ENCODE data around the gene VSIG8. TPM values are rescaled to one million over a fixed set of nuclear protein-coding genes. Genes with fewer than 3 reads are reported as not detected.

The VSIG8 gene
- total RNA-seq, 2 experiments from 2014 or later: not detected

DNA sequence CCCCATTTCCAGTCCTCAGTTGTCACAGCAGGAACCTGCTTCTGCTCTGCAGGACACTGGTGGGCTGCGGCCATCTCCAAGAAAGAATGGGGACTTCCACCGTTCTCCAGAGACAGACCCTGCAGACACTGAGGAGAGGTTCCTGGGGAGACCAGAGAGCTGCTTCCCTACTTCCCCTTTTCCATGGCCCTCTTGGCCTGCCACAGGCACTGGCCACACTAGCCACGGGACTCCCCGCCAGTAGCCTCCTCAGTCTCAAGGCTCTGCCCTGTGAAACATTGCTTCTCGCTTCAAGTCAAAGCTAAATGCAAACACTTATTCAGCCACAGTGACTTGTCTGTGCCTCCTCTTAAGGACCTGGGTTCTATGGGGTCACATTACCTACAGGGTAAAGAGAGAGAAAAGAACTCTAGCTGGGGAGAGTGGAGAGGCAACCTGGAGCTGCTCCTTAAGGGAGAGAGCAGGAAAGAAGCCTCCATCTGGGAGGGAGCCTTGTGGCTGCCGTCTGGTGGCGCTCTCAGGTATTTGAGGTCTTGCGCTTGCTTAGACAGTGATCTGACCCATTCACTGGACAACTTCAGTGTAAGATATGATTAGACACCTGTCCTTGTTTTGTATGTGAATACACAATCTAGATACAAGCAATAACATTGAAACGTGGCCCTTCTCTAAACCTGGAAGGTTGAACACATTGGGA lies 41.1 kb downstream of the VSIG8 start:
- H3K27me3 Mint-ChIP-seq: peaks cover 43% of the 10 kb centered on the region
- DNase-seq: peak; percentile 31
- ChIA-PET CTCF (interaction anchor here (0.5 kb wide), 1 partner anchor 158 kb away, joined by 3 read pairs; no protein-coding TSS in a partner anchor), POLR2A (no interaction called here)
- no peaks in the 10 kb centered on the region for H3K36me3 Mint-ChIP-seq (ENCODE audit: low read depth)
- peaks cover 22% of the 10 kb centered on the region for H3K4me1 Mint-ChIP-seq
- H3K27ac Mint-ChIP-seq: no peak overlapping the region
- no peak overlapping the region for H3K4me3 Mint-ChIP-seq
- no peaks in the 10 kb centered on the region for H3K9me3 Mint-ChIP-seq

DNA sequence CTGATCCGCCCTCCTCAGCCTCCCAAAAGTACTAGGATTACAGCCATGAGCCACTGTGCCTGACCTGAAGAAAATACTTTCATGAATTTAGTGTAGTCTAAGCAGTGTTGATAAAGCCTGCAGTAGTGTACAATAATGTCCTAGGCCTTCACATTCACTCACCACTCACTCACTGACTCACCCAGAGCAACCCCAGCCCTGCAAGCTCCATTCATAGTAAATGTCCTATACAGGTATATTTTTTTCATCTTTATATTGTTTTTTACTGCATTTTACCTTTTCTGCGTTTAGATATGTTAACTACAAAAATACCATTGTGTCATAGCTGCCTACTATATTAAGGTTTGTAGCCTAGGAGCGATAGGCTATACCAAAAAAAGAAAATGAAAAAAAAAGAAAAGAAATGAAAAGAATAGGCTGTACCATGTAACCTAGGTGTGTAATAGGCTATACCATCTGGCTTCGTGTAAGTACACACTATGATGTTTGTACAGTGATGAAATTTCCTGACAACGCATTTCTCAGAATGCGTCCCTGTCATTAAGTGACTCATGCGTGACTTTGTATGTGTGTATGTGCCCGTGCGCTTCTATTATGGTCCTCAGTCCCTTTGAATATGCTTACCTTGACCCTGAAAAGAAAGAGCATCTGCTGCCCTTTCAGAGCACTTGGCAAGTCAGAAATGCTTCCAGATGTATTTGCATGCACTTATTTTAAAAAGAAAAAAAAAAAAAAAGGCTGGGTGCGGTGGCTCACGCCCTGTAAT lies 45.0 kb downstream of the VSIG8 start:
- H3K9me3 Mint-ChIP-seq: no peaks in the 10 kb centered on the region
- H3K4me3 Mint-ChIP-seq: no peak overlapping the region
- H3K27ac Mint-ChIP-seq: no peak overlapping the region
- no peak for DNase-seq
- H3K27me3 Mint-ChIP-seq: peaks cover 25% of the 10 kb centered on the region
- ChIA-PET POLR2A (interaction anchor here (0.7 kb wide), 1 partner anchor 15 kb away, joined by 4 read pairs; no protein-coding TSS in a partner anchor), CTCF (interaction anchor here (1.2 kb wide), 1 partner anchor 9 kb away, joined by 4 read pairs; the partner anchor contains the start of gene SLAMF8)
- no peaks in the 10 kb centered on the region for H3K36me3 Mint-ChIP-seq (ENCODE audit: low read depth)
- no peaks in the 10 kb centered on the region for H3K4me1 Mint-ChIP-seq

DNA sequence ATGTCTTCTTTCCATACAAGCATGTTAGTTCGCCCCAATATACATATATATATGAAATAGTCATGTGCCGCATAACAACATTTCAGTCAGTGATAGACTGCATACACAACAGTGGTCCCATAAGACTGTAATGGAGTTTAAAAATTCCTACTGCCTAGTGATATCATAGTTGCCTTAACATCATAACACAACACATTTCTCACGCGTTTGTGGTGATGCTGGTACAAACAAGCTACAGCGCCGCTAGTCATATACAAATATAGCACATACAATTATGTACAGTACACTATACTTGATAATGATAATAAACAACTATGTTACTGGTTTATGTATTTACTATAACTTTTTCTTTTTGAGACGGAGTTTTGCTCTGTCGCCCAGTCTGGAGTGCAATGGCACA lies 46.5 kb downstream of the VSIG8 start:
- H3K27ac Mint-ChIP-seq: no peak overlapping the region
- H3K27me3 Mint-ChIP-seq: peaks cover 26% of the 10 kb centered on the region
- CTCF ChIA-PET: interaction anchor here (0.6 kb wide), 1 partner anchor 21 kb away, joined by 4 read pairs; no protein-coding TSS in a partner anchor

DNA sequence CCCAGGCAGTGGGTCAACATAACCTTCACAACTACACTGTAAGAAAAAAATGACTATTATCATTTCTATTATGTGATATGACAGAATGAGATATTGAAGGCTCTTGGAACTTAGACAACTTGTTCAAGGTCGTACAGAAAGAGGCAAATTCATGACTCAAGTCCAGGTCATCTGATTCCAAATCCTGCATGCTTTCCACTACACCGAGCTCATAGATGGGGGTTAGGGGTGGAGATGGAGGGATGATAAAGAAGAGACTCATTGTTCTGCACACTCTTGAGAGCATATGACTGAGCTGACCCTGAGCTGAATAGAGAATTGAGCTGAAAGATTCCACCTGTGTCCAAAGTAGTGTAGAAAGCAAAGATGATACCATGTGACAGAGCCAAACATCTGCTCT lies 57.5 kb downstream of the VSIG8 start:
- no peaks in the 10 kb centered on the region for H3K36me3 Mint-ChIP-seq (ENCODE audit: low read depth)
- ChIA-PET CTCF (interaction anchor here (1.1 to 2.6 kb wide), 4 partner anchors 9 to 84 kb away, joined by 3 to 6 read pairs (median 3); partner anchors contain the start of gene DUSP23), POLR2A (interaction anchor here (0.6 kb wide), 1 partner anchor 49 kb away, joined by 3 read pairs; no protein-coding TSS in a partner anchor)
- DNase-seq: no peak
- H3K9me3 Mint-ChIP-seq: no peaks in the 10 kb centered on the region
- H3K27me3 Mint-ChIP-seq: peaks cover 47% of the 10 kb centered on the region
- no peak overlapping the region for H3K27ac Mint-ChIP-seq
- H3K4me3 Mint-ChIP-seq: no peak overlapping the region
- peaks cover 14% of the 10 kb centered on the region for H3K4me1 Mint-ChIP-seq

More for the DNA sequence above, 46.5 kb downstream of the VSIG8 start:
- POLR2A ChIA-PET: no interaction called here
- H3K4me1 Mint-ChIP-seq: no peaks in the 10 kb centered on the region
- no peaks in the 10 kb centered on the region for H3K36me3 Mint-ChIP-seq (ENCODE audit: low read depth)
- H3K4me3 Mint-ChIP-seq: no peak overlapping the region
- H3K9me3 Mint-ChIP-seq: no peaks in the 10 kb centered on the region
- no peak for DNase-seq

Small RNA genes within 50 kb of the gene (microRNA-seq; reads per million reads assigned to microRNA genes)
- 0.84 reads per million for gene MIR4259 (ENCODE audit: borderline microRNAs expressed, borderline replicate concordance)

Other genes starting within 250 kb of the VSIG8 start
- gene CRP, start 148.1 kb downstream of the VSIG8 start, total RNA-seq: not detected
- 10 to 100 TPM; 22.9 to 23.8 TPM for gene DUSP23, start 81.7 kb downstream of the VSIG8 start, total RNA-seq
- under 1 TPM in 1 of 2 experiments, not detected in 1; 0.15 TPM for gene FCRL6, start 60.3 kb downstream of the VSIG8 start, total RNA-seq
- gene SLAMF8, start 35.8 kb downstream of the VSIG8 start, total RNA-seq: under 1 TPM; 0.47 to 0.89 TPM
- gene CFAP45, start 37.5 kb upstream of the VSIG8 start, total RNA-seq: under 1 TPM; 0.25 to 0.37 TPM
- 100 to 1,000 TPM; 429 to 461 TPM for gene TAGLN2, start 62.9 kb upstream of the VSIG8 start, total RNA-seq
- not detected for gene IGSF9, start 83.0 kb upstream of the VSIG8 start, total RNA-seq
- not detected for gene SLAMF9, start 91.6 kb upstream of the VSIG8 start, total RNA-seq
- 1 to 10 TPM; 5.9 to 6.4 TPM for gene PIGM, start 169.3 kb upstream of the VSIG8 start, total RNA-seq
- gene KCNJ10, start 207.5 kb upstream of the VSIG8 start, total RNA-seq: not detected
- not detected for gene KCNJ9, start 218.9 kb upstream of the VSIG8 start, total RNA-seq
- gene IGSF8, start 236.0 kb upstream of the VSIG8 start, total RNA-seq: 10 to 100 TPM; 36.4 to 40.9 TPM

All from activated CD4-positive, alpha-beta T cell treated with anti-CD3 and anti-CD28 coated beads, Interleukin-2, amount 10 ng/mL, durations not matched to agents 7 days and 5 days (primary cell).